ENCODE results near the gene CLINT1. TPM values are rescaled to one million over a fixed set of nuclear protein-coding genes. Genes with fewer than 3 reads are reported as not detected.

CLINT1 gene
- total RNA-seq, 1 donor from 2014 or later, result 84.6 TPM

- no peak for TF ChIP-seq CTCF (IDR thresholded peaks at IDR 0.05)
- DNase-seq, result no peak
- H3K4me1 ChIP-seq, result peaks cover 10% of the 10 kb centered on the region
- no peaks in the 10 kb centered on the region for H3K36me3 ChIP-seq
- intact Hi-C loops (cut with DNase I), result no loop called here
- no peaks in the 10 kb centered on the region for H3K9me3 ChIP-seq
- no peak overlapping the region for H3K27ac ChIP-seq
- no peaks in the 10 kb centered on the region for H3K27me3 ChIP-seq
- H3K4me3 ChIP-seq, result no peak overlapping the region
- no peak for ATAC-seq
Observed at GRCh38 chr5:157845914-157846598, 12.9 kb downstream of the CLINT1 start.

- Histone ChIP-seq H3K9me3 (no peaks in the 10 kb centered on the region), H3K27me3 (no peaks in the 10 kb centered on the region), H3K36me3 (no peaks in the 10 kb centered on the region), H3K4me3 (no peak overlapping the region), H3K27ac (no peak overlapping the region), H3K4me1 (peaks cover 10% of the 10 kb centered on the region)
- no peak for DNase-seq
- no peak for TF ChIP-seq CTCF (IDR thresholded peaks at IDR 0.05)
- ATAC-seq, result no peak
- intact Hi-C loops (cut with DNase I), result no loop called here
Observed at GRCh38 chr5:157842787-157843186, 16.2 kb downstream of the CLINT1 start.

GRCh38 chr5:157842185-157842584 is 16.8 kb downstream of the CLINT1 start:
- Histone ChIP-seq H3K4me1 (peaks cover 10% of the 10 kb centered on the region), H3K4me3 (no peak overlapping the region), H3K27me3 (no peaks in the 10 kb centered on the region), H3K36me3 (no peaks in the 10 kb centered on the region), H3K27ac (no peak overlapping the region), H3K9me3 (no peaks in the 10 kb centered on the region)
- DNase-seq (no peak), ATAC-seq (no peak)
- intact Hi-C loops (cut with DNase I), result no loop called here
- TF ChIP-seq CTCF (IDR thresholded peaks at IDR 0.05), result no peak

- intact Hi-C loops (cut with DNase I), result no loop called here
- Histone ChIP-seq H3K27me3 (no peaks in the 10 kb centered on the region), H3K27ac (no peak overlapping the region), H3K4me1 (no peaks in the 10 kb centered on the region), H3K36me3 (no peaks in the 10 kb centered on the region), H3K9me3 (no peaks in the 10 kb centered on the region), H3K4me3 (no peak overlapping the region)
- DNase-seq (no peak), ATAC-seq (no peak)
- TF ChIP-seq CTCF (IDR thresholded peaks at IDR 0.05), result no peak
Observed at GRCh38 chr5:157839157-157839795, 19.7 kb downstream of the CLINT1 start.

GRCh38 chr5:157836121-157836753 is 22.7 kb downstream of the CLINT1 start:
- Histone ChIP-seq H3K9me3 (no peaks in the 10 kb centered on the region), H3K27ac (no peak overlapping the region), H3K4me1 (no peaks in the 10 kb centered on the region), H3K36me3 (no peaks in the 10 kb centered on the region), H3K4me3 (no peak overlapping the region), H3K27me3 (no peaks in the 10 kb centered on the region)
- ATAC-seq (no peak), DNase-seq (no peak)
- intact Hi-C loops (cut with DNase I), result no loop called here
- no peak for TF ChIP-seq CTCF (IDR thresholded peaks at IDR 0.05)

Measured in upper lobe of right lung (tissue), 1 donor.